Measurements from ENCODE around the gene LDB2. TPM values are rescaled to one million over a fixed set of nuclear protein-coding genes. Genes with fewer than 3 reads are reported as not detected.

The LDB2 gene
- total and polyA plus RNA-seq, 2 of the 8 experiments (the other 6 are each of a cell fraction or from before 2014, with no cell fraction given): 57.0 to 140 TPM

- POLR2A ChIA-PET (ENCODE audit: partially characterized antibody): interaction anchor here (0.9 to 1.5 kb wide), 2 partner anchors 106 to 692 kb away, joined by 3 to 4 read pairs; no protein-coding TSS in a partner anchor
- TF ChIP-seq HDAC6 (IDR thresholded peaks at IDR 0.05; ENCODE audit: low read depth, low read length): no peak
- TF ChIP-seq JUND (IDR thresholded peaks at IDR 0.05; ENCODE audit: low read length): no peak
- no peak for TF ChIP-seq CEBPB (IDR thresholded peaks at IDR 0.05; ENCODE audit: low read depth, low read length)
Observed at GRCh38 chr4:16791460-16791859, 107.0 kb downstream of the LDB2 start.

More at GRCh38 chr4:16791460-16791859, 107.0 kb downstream of the LDB2 start:
- Histone ChIP-seq H3K27me3 (replicated peaks in 1 of 4; ENCODE audit: control insufficient read depth in 3 of 4, extremely low read depth in 1 of 4, insufficient read depth in 3 of 4, low read length in 3 of 4) (no peaks in the 10 kb centered on the region), H3K79me2 (ENCODE audit: control insufficient read depth in 1 of 2, insufficient read depth in 2 of 2, low read length in 2 of 2) (0 out of 4 replicates have a peak, but pooled peaks cover 0 to 6% of the 10 kb centered on the region in 2 experiments), H3K4me3 (ENCODE audit: extremely low read depth in 1 of 4, insufficient read depth in 2 of 4, low read depth in 3 of 4, low read length in 4 of 4) (no peak overlapping the region), H3K9me3 (ENCODE audit: insufficient read depth in 2 of 2, low read depth in 1 of 2, low read length in 1 of 2) (no peaks in the 10 kb centered on the region), H3K27ac (ENCODE audit: low read depth, low read length) (no peak overlapping the region), H3K14ac (ENCODE audit: insufficient read length) (no peak overlapping the region), H3K56ac (replicated peaks; ENCODE audit: insufficient read length, low read depth, low read length) (no peak overlapping the region), H4K91ac (replicated peaks; ENCODE audit: insufficient read length, low read length) (no peak overlapping the region), H4K20me1 (replicated peaks in 1 of 2; ENCODE audit: control insufficient read depth in 1 of 2, insufficient read depth in 2 of 2, low read length in 2 of 2) (no peaks in the 10 kb centered on the region), H2BK120ac (replicated peaks; ENCODE audit: low read depth, low read length) (no peak overlapping the region), H2BK12ac (ENCODE audit: low read depth, low read length) (no peak overlapping the region), H2BK20ac (ENCODE audit: low read length) (no peak overlapping the region), H2AK5ac (ENCODE audit: low read depth, low read length) (no peak overlapping the region), H3K4me2 (ENCODE audit: insufficient read depth in 1 of 2, low read depth in 2 of 2, low read length in 2 of 2) (no peak overlapping the region), H3K36me3 (ENCODE audit: control insufficient read depth in 2 of 4, insufficient read depth in 4 of 4, low read length in 3 of 4) (no peaks in the 10 kb centered on the region), H3K23ac (ENCODE audit: insufficient read length) (no peak overlapping the region), H4K5ac (ENCODE audit: insufficient read length, low read depth, low read length) (no peak overlapping the region), H3K79me1 (ENCODE audit: low read depth, low read length) (no peaks in the 10 kb centered on the region), H3K4me1 (replicated peaks in 1 of 4; ENCODE audit: control insufficient read depth in 3 of 4, insufficient read depth in 4 of 4, low read length in 3 of 4) (peaks cover 2 to 21% (median 11%) of the 10 kb centered on the region in 4 experiments; a peak in 6 of 7 replicates), H3K9ac (replicated peaks in 1 of 4; ENCODE audit: extremely low read depth in 1 of 4, low read depth in 3 of 4, low read length in 3 of 4) (no peak overlapping the region), H3K4ac (replicated peaks; ENCODE audit: insufficient read length, low read depth, low read length) (no peak overlapping the region), H3K18ac (ENCODE audit: extremely low read depth, low read length) (no peak overlapping the region), H2AFZ (ENCODE audit: low read length) (no peak overlapping the region), H4K8ac (ENCODE audit: extremely low read depth, insufficient read depth, low read length) (no peak overlapping the region), H2BK5ac (ENCODE audit: low read depth, low read length) (no peak overlapping the region), H2BK15ac (ENCODE audit: low read length) (no peak overlapping the region), H3K23me2 (ENCODE audit: low read depth, low read length) (no peaks in the 10 kb centered on the region)
- CTCF ChIA-PET (ENCODE audit: partially characterized antibody): interaction anchor here (0.6 to 4.8 kb wide), 10 partner anchors 11 to 533 kb away, joined by 3 to 24 read pairs (median 4); partner anchors contain the start of gene LDB2
- FAIRE-seq (no peak), DNase-seq (ENCODE audit: low read depth in 1 of 2, low spot score in 2 of 2) (no peak)
- 87% methylated on average over 4 of the region's 6 CpGs; no CpG with 5 or more reads in 1 of the 2 experiments for WGBS, 2 experiments (ENCODE audit: extremely low coverage in 1 of 2, insufficient coverage in 1 of 2, insufficient read length in 1 of 2, insufficient replicate concordance in 2 of 2, low coverage in 1 of 2, low lambda C conversion rate in 2 of 2, missing lambda C conversion rate in 1 of 2)

All from H1 (cell line).